H1 (cell line): ENCODE measurements around the gene UBE2O. TPM values are rescaled to one million over a fixed set of nuclear protein-coding genes. Genes with fewer than 3 reads are reported as not detected.
A peak's percentile ranks its signal among the peaks of the same experiment; 100 is the strongest.

ENCODE experiments used
- CTCF ChIA-PET: fragments of 300-600 bp; sonication (Branson Sonifier 250); formaldehyde crosslinking; loops from one replicate; lab custom pipeline; 2021; ENCODE audit not compliant: partially characterized antibody; lab: Charles Lee
- POLR2A ChIA-PET: fragments of 300-600 bp; sonication (Branson Sonifier 250); formaldehyde crosslinking; loops from one replicate; lab custom pipeline; 2021; ENCODE audit warnings: inconsistent platforms; ENCODE audit not compliant: partially characterized antibody; lab: Charles Lee
- DNase-seq, 2 experiments: peaks; one replicate each; pipeline versions ENCODE4 v3.0.0 to v3.0.0-alpha.2; 2010 to 2022; ENCODE audit warnings: low spot score in 2 of 2, low read depth in 1 of 2, mixed read lengths in 1 of 2
- FAIRE-seq: peaks from 2 replicates; lab custom pipeline; 2011; peaks lifted over from hg19 to GRCh38; lab: Jason Lieb, UNC
- H2AFZ ChIP-seq: 2 replicates; pipeline ENCODE4 v1.8.1; 2012; ENCODE audit warnings: low read length, inconsistent platforms
- H2AK5ac ChIP-seq: 2 replicates; pipeline ENCODE4 v1.6.1; 2013; ENCODE audit warnings: low read depth, low read length
- H2BK120ac ChIP-seq: replicated peaks from 2 replicates; pipeline ENCODE3; 2013; ENCODE audit warnings: low read depth, low read length, inconsistent platforms
- H2BK12ac ChIP-seq: 2 replicates; pipeline ENCODE4 v1.6.1; 2013; ENCODE audit warnings: low read depth, low read length
- H2BK15ac ChIP-seq: 2 replicates; pipeline ENCODE4 v1.6.1; 2013; ENCODE audit warnings: low read length
- H2BK20ac ChIP-seq: 2 replicates; pipeline ENCODE4 v1.6.1; 2013; ENCODE audit warnings: low read length
- H2BK5ac ChIP-seq: 2 replicates; pipeline ENCODE4 v1.6.1; 2013; ENCODE audit warnings: low read depth, low read length
- H3K14ac ChIP-seq: 2 replicates; pipeline ENCODE4 v1.6.1; 2013; ENCODE audit warnings: inconsistent platforms; ENCODE audit not compliant: insufficient read length
- H3K18ac ChIP-seq: 2 replicates; pipeline ENCODE4 v1.6.1; 2013; ENCODE audit warnings: low read length; ENCODE audit errors: extremely low read depth
- H3K23ac ChIP-seq: 2 replicates; pipeline ENCODE4 v1.6.1; 2013; ENCODE audit warnings: inconsistent platforms; ENCODE audit not compliant: insufficient read length
- H3K23me2 ChIP-seq: 2 replicates; pipeline ENCODE4 v1.6.1; 2013; ENCODE audit warnings: low read depth, low read length
- H3K27ac ChIP-seq: 2 replicates; pipeline ENCODE4 v1.6.1; 2011; ENCODE audit warnings: low read depth, low read length, inconsistent platforms
- H3K27me3 ChIP-seq, 4 experiments: replicated peaks in 1 of 4; 1 replicate in 1 of 4; 2 replicates in 3 of 4; pipeline versions ENCODE4 v1.6.1 to v1.8.1; 2011 to 2013; ENCODE audit warnings: low read length in 3 of 4, mild to moderate bottlenecking in 3 of 4, inconsistent platforms in 2 of 4, mixed read lengths in 2 of 4, moderate library complexity in 1 of 4; ENCODE audit not compliant: control insufficient read depth in 3 of 4, insufficient read depth in 3 of 4; ENCODE audit errors: extremely low read depth in 1 of 4
- H3K36me3 ChIP-seq, 4 experiments: 2 replicates each; pipeline versions ENCODE4 v1.6.1 to v1.8.1; 2011 to 2013; ENCODE audit warnings: mild to moderate bottlenecking in 4 of 4, low read length in 3 of 4, moderate library complexity in 2 of 4, control low read depth in 1 of 4, inconsistent platforms in 1 of 4; ENCODE audit not compliant: insufficient read depth in 4 of 4, control insufficient read depth in 2 of 4
- H3K4ac ChIP-seq: replicated peaks from 2 replicates; pipeline ENCODE3; 2013; ENCODE audit warnings: low read length, low read depth, mixed read lengths, inconsistent platforms; ENCODE audit not compliant: insufficient read length
- H3K4me1 ChIP-seq, 4 experiments: replicated peaks in 1 of 4; 1 replicate in 1 of 4; 2 replicates in 3 of 4; pipeline versions ENCODE4 v1.6.1 to v1.8.1; 2011 to 2013; ENCODE audit warnings: low read length in 3 of 4, inconsistent platforms in 2 of 4, mixed read lengths in 1 of 4; ENCODE audit not compliant: insufficient read depth in 4 of 4, control insufficient read depth in 3 of 4
- H3K4me2 ChIP-seq, 2 experiments: 2 replicates each; pipeline versions ENCODE4 v1.6.1 to v1.8.1; 2011 to 2013; ENCODE audit warnings: low read depth in 2 of 2, low read length in 2 of 2, control low read depth in 1 of 2, inconsistent platforms in 1 of 2, mild to moderate bottlenecking in 1 of 2; ENCODE audit not compliant: insufficient read depth in 1 of 2
- H3K4me3 ChIP-seq, 4 experiments: fragments of 200-600, 300-600 bp in 1 of 4; sonication (generic), shearing (Covaris generic), sonication (Bioruptor Twin) in 1 of 4; 2 replicates each; pipeline versions ENCODE4 v1.5.1 to v1.8.1; 2011 to 2016; ENCODE audit warnings: low read length in 4 of 4, low read depth in 3 of 4, control low read depth in 2 of 4, inconsistent platforms in 2 of 4, mild to moderate bottlenecking in 2 of 4, mixed read lengths in 1 of 4, moderate library complexity in 1 of 4; ENCODE audit not compliant: insufficient read depth in 2 of 4; ENCODE audit errors: extremely low read depth in 1 of 4
- H3K56ac ChIP-seq: replicated peaks from 2 replicates; pipeline ENCODE3; 2013; ENCODE audit warnings: low read depth, mild to moderate bottlenecking, mixed read lengths, low read length, inconsistent platforms; ENCODE audit not compliant: insufficient read length
- H3K79me1 ChIP-seq: 2 replicates; pipeline ENCODE4 v1.6.1; 2013; ENCODE audit warnings: low read depth, low read length, control low read depth
- H3K79me2 ChIP-seq, 2 experiments: 2 replicates each; pipeline versions ENCODE4 v1.6.1 to v1.8.1; 2012 to 2013; ENCODE audit warnings: low read length in 2 of 2, mild to moderate bottlenecking in 2 of 2, inconsistent platforms in 1 of 2; ENCODE audit not compliant: insufficient read depth in 2 of 2, control insufficient read depth in 1 of 2
- H3K9ac ChIP-seq, 4 experiments: replicated peaks in 1 of 4; 1 replicate in 1 of 4; 2 replicates in 3 of 4; pipeline versions ENCODE4 v1.6.1 to v1.8.1; 2011 to 2013; ENCODE audit warnings: low read depth in 3 of 4, low read length in 3 of 4, control low read depth in 2 of 4, mild to moderate bottlenecking in 2 of 4, moderate library complexity in 2 of 4, inconsistent platforms in 1 of 4; ENCODE audit errors: extremely low read depth in 1 of 4
- H3K9me3 ChIP-seq, 2 experiments: 2 replicates each; pipeline versions ENCODE4 v1.6.1 to v1.8.1; 2012 to 2013; ENCODE audit warnings: mild to moderate bottlenecking in 2 of 2, moderate library complexity in 2 of 2, control low read depth in 1 of 2, inconsistent platforms in 1 of 2, low read depth in 1 of 2, low read length in 1 of 2, mixed read lengths in 1 of 2; ENCODE audit not compliant: insufficient read depth in 2 of 2
- H4K20me1 ChIP-seq, 2 experiments: replicated peaks in 1 of 2; 2 replicates each; pipeline versions ENCODE3 to v1.8.1; 2011 to 2013; ENCODE audit warnings: inconsistent platforms in 2 of 2, low read length in 2 of 2, mild to moderate bottlenecking in 1 of 2; ENCODE audit not compliant: insufficient read depth in 2 of 2, control insufficient read depth in 1 of 2
- H4K5ac ChIP-seq: 2 replicates; pipeline ENCODE4 v1.6.1; 2013; ENCODE audit warnings: low read length, low read depth, mixed read lengths, inconsistent platforms; ENCODE audit not compliant: insufficient read length
- H4K8ac ChIP-seq: 2 replicates; pipeline ENCODE4 v1.8.0; 2013; ENCODE audit warnings: mild to moderate bottlenecking, moderate library complexity, low read length, inconsistent platforms; ENCODE audit not compliant: insufficient read depth; ENCODE audit errors: extremely low read depth
- H4K91ac ChIP-seq: replicated peaks from 2 replicates; pipeline ENCODE3; 2013; ENCODE audit warnings: low read length, mixed read lengths, inconsistent platforms; ENCODE audit not compliant: insufficient read length
- RXRA ChIP-seq: IDR thresholded peaks from 2 replicates; pipeline ENCODE4 v1.6.1; 2011; ENCODE audit warnings: low read depth, mild to moderate bottlenecking, low read length, moderate library complexity; ENCODE audit not compliant: insufficient read depth
- WGBS, 2 experiments: shearing (Covaris generic) in 1 of 2; methylation state at CpG; one replicate each; pipeline versions ENCODE4 v1.1.6 to v1.1.7; 2013 to 2015; ENCODE audit warnings: low lambda C conversion rate in 2 of 2, mixed read lengths in 2 of 2, inconsistent platforms in 1 of 2, low coverage in 1 of 2, missing lambda C conversion rate in 1 of 2; ENCODE audit not compliant: insufficient replicate concordance in 2 of 2, insufficient coverage in 1 of 2, insufficient read length in 1 of 2; ENCODE audit errors: extremely low coverage in 1 of 2, missing lambda C conversion rate in 1 of 2; 5-methylcytosine and 5-hydroxymethylcytosine counted together
- polyA plus RNA-seq, 7 experiments: library from polyadenylated mRNA; depleted of rRNA in 3 of 7; stranded (reverse) in 5 of 7; unstranded in 2 of 7; fragments of >200 nt in 5 of 7; fragments of 200-250 nt in 2 of 7; gene quantifications; 1 replicate in 5 of 7; 2 replicates in 1 of 7; 4 replicates in 1 of 7; pipeline versions ENCODE4 v1.2.1 to v1.2.3, GENCODE V29; 2011 to 2013; ENCODE audit warnings: missing spikeins in 2 of 7, mixed read lengths in 2 of 7
- total RNA-seq: library from RNA; stranded (reverse); fragmentation: NEBNext Ultra II Directional; extraction: Animal tissue kit (Norgen Biotek cat#: 25700); gene quantifications from 2 replicates; pipeline ENCODE4 v1.2.1, GENCODE V29; 2021

Gene UBE2O
- total and polyA plus RNA-seq, 2 of the 8 experiments (the other 6 are each of a cell fraction or from before 2014, with no cell fraction given) = 24.4 to 63.0 TPM

- no peak overlapping the region for H2AFZ ChIP-seq
- H3K18ac ChIP-seq = no peak overlapping the region
- DNase-seq = no peak
- H3K4me2 ChIP-seq = no peak overlapping the region
- H3K27ac ChIP-seq = 0 out of 2 replicates have a peak overlapping the region, but pooled peaks have one; percentile 17
- no peak for TF ChIP-seq RXRA
- no peak overlapping the region for H3K4ac ChIP-seq
- H3K4me3 ChIP-seq = no peak overlapping the region
- H2BK120ac ChIP-seq = no peak overlapping the region
- H4K5ac ChIP-seq = no peak overlapping the region
- H2AK5ac ChIP-seq = no peak overlapping the region
- no peak overlapping the region for H3K56ac ChIP-seq
- no peak overlapping the region for H3K14ac ChIP-seq
- H3K27me3 ChIP-seq = no peaks in the 10 kb centered on the region
- H3K79me2 ChIP-seq = no peaks in the 10 kb centered on the region
- no peaks in the 10 kb centered on the region for H3K79me1 ChIP-seq
- FAIRE-seq = no peak
- H3K4me1 ChIP-seq = no peaks in the 10 kb centered on the region
- H4K8ac ChIP-seq = no peak overlapping the region
- H4K20me1 ChIP-seq = peaks cover 5 to 7% of the 10 kb centered on the region in 2 experiments
- H2BK20ac ChIP-seq = no peak overlapping the region
- CTCF ChIA-PET = interaction anchor here (0.6 to 28.1 kb wide), 39 partner anchors 12 to 364 kb away, joined by 3 to 635 read pairs (median 7); partner anchors contain the start of genes AANAT, PRPSAP1, QRICH2 and RHBDF2
- H3K23ac ChIP-seq = no peak overlapping the region
- no peaks in the 10 kb centered on the region for H3K9me3 ChIP-seq
- 94% methylated on average over 8 of the region's 8 CpGs; no CpG with 5 or more reads in 1 of the 2 experiments for WGBS, 2 experiments
- H2BK12ac ChIP-seq = no peak overlapping the region
- H2BK5ac ChIP-seq = no peak overlapping the region
- no peak overlapping the region for H4K91ac ChIP-seq
- POLR2A ChIA-PET = interaction anchor here (1.1 kb wide), 1 partner anchor 90 kb away, joined by 3 read pairs; no protein-coding TSS in a partner anchor
- no peak overlapping the region for H3K9ac ChIP-seq
- H3K23me2 ChIP-seq = no peaks in the 10 kb centered on the region
- peaks cover 36 to 69% (median 62%) of the 10 kb centered on the region in 4 experiments for H3K36me3 ChIP-seq
- H2BK15ac ChIP-seq = no peak overlapping the region
Observed at GRCh38 chr17:76397184-76397583, 55.8 kb downstream of the UBE2O start.
